ENCODE results near the gene VPS37D.

DNA sequence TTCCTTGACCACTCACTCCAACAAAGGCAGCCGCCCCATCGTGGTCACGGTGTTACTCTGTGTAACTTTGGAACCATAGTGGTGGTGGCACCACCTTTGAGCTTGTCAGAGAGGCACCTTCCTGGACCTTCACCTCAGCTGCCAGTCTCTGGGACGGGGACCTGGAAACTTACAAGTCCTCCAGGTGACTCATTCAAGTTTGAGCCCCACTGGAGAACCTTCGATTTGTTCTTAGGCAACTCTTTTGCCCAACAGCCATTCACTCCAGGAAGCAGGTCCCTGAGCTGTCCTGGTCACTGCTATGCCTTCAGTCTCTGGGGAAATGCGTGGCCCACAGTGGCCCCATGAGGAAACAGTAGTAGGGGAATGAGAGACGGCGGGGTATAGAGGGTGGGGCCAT is 34.6 kb downstream of the VPS37D start:
- TF ChIP-seq, protein P1, sequence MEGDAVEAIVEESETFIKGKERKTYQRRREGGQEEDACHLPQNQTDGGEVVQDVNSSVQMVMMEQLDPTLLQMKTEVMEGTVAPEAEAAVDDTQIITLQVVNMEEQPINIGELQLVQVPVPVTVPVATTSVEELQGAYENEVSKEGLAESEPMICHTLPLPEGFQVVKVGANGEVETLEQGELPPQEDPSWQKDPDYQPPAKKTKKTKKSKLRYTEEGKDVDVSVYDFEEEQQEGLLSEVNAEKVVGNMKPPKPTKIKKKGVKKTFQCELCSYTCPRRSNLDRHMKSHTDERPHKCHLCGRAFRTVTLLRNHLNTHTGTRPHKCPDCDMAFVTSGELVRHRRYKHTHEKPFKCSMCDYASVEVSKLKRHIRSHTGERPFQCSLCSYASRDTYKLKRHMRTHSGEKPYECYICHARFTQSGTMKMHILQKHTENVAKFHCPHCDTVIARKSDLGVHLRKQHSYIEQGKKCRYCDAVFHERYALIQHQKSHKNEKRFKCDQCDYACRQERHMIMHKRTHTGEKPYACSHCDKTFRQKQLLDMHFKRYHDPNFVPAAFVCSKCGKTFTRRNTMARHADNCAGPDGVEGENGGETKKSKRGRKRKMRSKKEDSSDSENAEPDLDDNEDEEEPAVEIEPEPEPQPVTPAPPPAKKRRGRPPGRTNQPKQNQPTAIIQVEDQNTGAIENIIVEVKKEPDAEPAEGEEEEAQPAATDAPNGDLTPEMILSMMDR (IDR thresholded peaks at IDR 0.05) = no peak
- TF ChIP-seq POLR2A (IDR thresholded peaks at IDR 0.05) = no peak
